Measurements from ENCODE around the gene SALL1.

The SALL1 gene

DNA sequence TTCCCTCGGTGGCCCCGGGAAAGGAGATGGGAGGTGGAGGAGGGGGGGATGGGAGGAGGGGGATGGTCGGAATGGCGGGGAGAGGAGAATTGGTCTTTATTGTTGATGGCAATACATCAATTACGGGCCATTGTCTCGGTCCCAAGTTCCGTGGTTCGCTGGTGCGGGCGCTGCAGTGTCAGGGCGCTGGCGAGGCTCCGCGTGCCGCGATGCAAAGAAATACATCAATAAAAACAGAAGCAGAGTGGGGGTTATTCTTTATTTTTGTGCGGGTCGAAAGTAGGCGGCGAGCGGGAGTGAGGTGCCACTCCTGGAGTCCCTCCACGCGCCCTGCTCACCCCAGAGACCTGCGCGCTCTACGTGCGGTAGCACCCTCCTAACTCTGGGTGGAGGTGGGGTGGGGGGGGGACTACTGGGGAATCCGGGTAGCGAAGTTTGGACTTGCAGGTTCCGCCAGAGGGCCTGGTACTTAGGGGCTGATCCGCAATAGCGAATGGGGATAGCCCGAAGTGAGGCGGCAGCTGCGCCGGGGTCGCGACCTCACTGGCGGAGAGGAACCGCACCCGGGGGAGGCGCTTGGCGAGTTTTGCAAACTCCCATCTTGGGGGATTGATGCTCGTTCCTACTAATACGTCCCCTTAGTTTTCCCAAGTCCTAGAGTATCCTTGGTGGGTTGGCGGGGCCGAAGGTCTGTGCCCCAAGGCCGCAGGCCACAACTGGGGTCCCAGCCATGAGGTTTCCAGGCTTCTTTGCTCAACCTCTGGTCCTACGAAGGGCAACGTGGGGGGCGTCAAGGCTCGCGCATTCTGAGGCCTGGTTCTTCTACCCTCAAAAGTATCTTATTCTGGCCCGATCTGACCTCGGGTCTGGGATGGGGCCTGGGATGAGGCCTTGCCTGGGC lies 3.5 kb upstream of the SALL1 start:
- WGBS (ENCODE audit: extremely low coverage, insufficient coverage, insufficient read length), result no CpG with 5 or more reads among the region's 55 CpGs
- no peak overlapping the region for H2AK5ac ChIP-seq (ENCODE audit: low read length)
- H3K36me3 ChIP-seq (ENCODE audit: control insufficient read depth in 1 of 2, insufficient read depth in 2 of 2, low read length in 2 of 2), result no peaks in the 10 kb centered on the region
- H3K18ac ChIP-seq (ENCODE audit: low read length), result no peak overlapping the region
- H2BK5ac ChIP-seq (ENCODE audit: low read depth, low read length, poor library complexity), result no peak overlapping the region
- H3K27me3 ChIP-seq (ENCODE audit: insufficient read depth, low read length), result peaks cover 54% of the 10 kb centered on the region
- no peak overlapping the region for H3K4me3 ChIP-seq (ENCODE audit: low read depth, low read length)
- peaks cover 15% of the 10 kb centered on the region for H3K79me1 ChIP-seq (ENCODE audit: low read length)
- no peak overlapping the region for H3K14ac ChIP-seq (ENCODE audit: low read length)
- no peak overlapping the region for H4K91ac ChIP-seq (ENCODE audit: low read depth, low read length)
- peaks cover 2% of the 10 kb centered on the region for H3K9me3 ChIP-seq (ENCODE audit: insufficient read depth, low read depth, low read length)
- H3K4me1 ChIP-seq (ENCODE audit: control insufficient read depth in 1 of 2, insufficient read depth in 2 of 2, low read length in 2 of 2), result peaks cover 15 to 21% of the 10 kb centered on the region in 2 experiments
- H2AFZ ChIP-seq (ENCODE audit: insufficient read depth, low read length, poor library complexity), result no peak overlapping the region
- H3K79me2 ChIP-seq (ENCODE audit: control insufficient read depth, insufficient read depth, low read length, poor library complexity), result peaks cover 8% of the 10 kb centered on the region
- H4K8ac ChIP-seq (ENCODE audit: low read depth, low read length), result no peak overlapping the region
- no peak overlapping the region for H4K12ac ChIP-seq (ENCODE audit: low read depth, low read length)
- no peak overlapping the region for H3K4ac ChIP-seq (ENCODE audit: low read depth, low read length)
- H2BK12ac ChIP-seq (ENCODE audit: low read length), result no peak overlapping the region
- no peak overlapping the region for H3K9ac ChIP-seq (ENCODE audit: low read length)
- no peak for DNase-seq
- H2BK120ac ChIP-seq (ENCODE audit: insufficient read depth, low read length, poor library complexity), result no peak overlapping the region
- no peak overlapping the region for H3K23ac ChIP-seq (ENCODE audit: low read length)
- H3K4me2 ChIP-seq (ENCODE audit: low read length), result peak overlapping the region; percentile 41
- H3K27ac ChIP-seq (ENCODE audit: low read depth, low read length), result no peak overlapping the region

DNA sequence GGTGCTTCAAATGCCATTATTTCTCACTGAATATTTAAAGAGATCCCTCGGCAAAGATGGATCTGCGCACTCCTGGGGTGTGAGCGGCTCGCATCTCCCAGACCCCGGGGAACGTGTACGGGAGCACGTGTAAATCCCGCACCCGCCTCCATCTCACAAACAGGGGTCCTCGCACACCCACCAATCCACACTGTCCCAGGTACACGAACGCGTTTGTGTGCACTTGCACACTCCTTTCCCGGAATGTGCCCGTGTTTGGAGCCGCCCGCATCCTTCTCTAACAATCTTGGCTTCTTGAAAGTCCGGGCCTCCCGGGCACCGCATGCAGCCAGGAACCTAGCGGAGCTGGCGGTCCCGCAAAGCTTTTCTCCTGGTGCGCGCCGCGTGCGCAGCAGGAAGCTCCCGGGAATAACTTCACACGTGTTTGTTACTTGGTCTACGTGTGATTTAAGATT lies 2.5 kb upstream of the SALL1 start:
- H3K4me1 ChIP-seq (ENCODE audit: control insufficient read depth in 1 of 2, insufficient read depth in 2 of 2, low read length in 2 of 2), result peaks cover 15 to 24% of the 10 kb centered on the region in 2 experiments
- H2BK120ac ChIP-seq (ENCODE audit: insufficient read depth, low read length, poor library complexity), result no peak overlapping the region
- H3K79me2 ChIP-seq (ENCODE audit: control insufficient read depth, insufficient read depth, low read length, poor library complexity), result peaks cover 8% of the 10 kb centered on the region
- H4K91ac ChIP-seq (ENCODE audit: low read depth, low read length), result no peak overlapping the region
- no peak overlapping the region for H3K9ac ChIP-seq (ENCODE audit: low read length)
- peaks cover 57% of the 10 kb centered on the region for H3K27me3 ChIP-seq (ENCODE audit: insufficient read depth, low read length)
- peaks cover 2% of the 10 kb centered on the region for H3K9me3 ChIP-seq (ENCODE audit: insufficient read depth, low read depth, low read length)
- WGBS (ENCODE audit: extremely low coverage, insufficient coverage, insufficient read length), result no CpG with 5 or more reads among the region's 32 CpGs
- H3K23ac ChIP-seq (ENCODE audit: low read length), result no peak overlapping the region
- no peak overlapping the region for H2AFZ ChIP-seq (ENCODE audit: insufficient read depth, low read length, poor library complexity)
- H3K27ac ChIP-seq (ENCODE audit: low read depth, low read length), result no peak overlapping the region
- H3K4me3 ChIP-seq (ENCODE audit: low read depth, low read length), result peak overlapping the region; percentile 9
- no peak overlapping the region for H2BK5ac ChIP-seq (ENCODE audit: low read depth, low read length, poor library complexity)
- no peak overlapping the region for H3K18ac ChIP-seq (ENCODE audit: low read length)
- H3K14ac ChIP-seq (ENCODE audit: low read length), result no peak overlapping the region
- H2BK12ac ChIP-seq (ENCODE audit: low read length), result no peak overlapping the region
- H3K4me2 ChIP-seq (ENCODE audit: low read length), result peak overlapping the region; percentile 2
- no peak overlapping the region for H4K12ac ChIP-seq (ENCODE audit: low read depth, low read length)
- no peak overlapping the region for H4K8ac ChIP-seq (ENCODE audit: low read depth, low read length)
- no peak for DNase-seq
- no peaks in the 10 kb centered on the region for H3K36me3 ChIP-seq (ENCODE audit: control insufficient read depth in 1 of 2, insufficient read depth in 2 of 2, low read length in 2 of 2)
- no peak overlapping the region for H2AK5ac ChIP-seq (ENCODE audit: low read length)
- H3K79me1 ChIP-seq (ENCODE audit: low read length), result peaks cover 15% of the 10 kb centered on the region
- H3K4ac ChIP-seq (ENCODE audit: low read depth, low read length), result no peak overlapping the region

DNA sequence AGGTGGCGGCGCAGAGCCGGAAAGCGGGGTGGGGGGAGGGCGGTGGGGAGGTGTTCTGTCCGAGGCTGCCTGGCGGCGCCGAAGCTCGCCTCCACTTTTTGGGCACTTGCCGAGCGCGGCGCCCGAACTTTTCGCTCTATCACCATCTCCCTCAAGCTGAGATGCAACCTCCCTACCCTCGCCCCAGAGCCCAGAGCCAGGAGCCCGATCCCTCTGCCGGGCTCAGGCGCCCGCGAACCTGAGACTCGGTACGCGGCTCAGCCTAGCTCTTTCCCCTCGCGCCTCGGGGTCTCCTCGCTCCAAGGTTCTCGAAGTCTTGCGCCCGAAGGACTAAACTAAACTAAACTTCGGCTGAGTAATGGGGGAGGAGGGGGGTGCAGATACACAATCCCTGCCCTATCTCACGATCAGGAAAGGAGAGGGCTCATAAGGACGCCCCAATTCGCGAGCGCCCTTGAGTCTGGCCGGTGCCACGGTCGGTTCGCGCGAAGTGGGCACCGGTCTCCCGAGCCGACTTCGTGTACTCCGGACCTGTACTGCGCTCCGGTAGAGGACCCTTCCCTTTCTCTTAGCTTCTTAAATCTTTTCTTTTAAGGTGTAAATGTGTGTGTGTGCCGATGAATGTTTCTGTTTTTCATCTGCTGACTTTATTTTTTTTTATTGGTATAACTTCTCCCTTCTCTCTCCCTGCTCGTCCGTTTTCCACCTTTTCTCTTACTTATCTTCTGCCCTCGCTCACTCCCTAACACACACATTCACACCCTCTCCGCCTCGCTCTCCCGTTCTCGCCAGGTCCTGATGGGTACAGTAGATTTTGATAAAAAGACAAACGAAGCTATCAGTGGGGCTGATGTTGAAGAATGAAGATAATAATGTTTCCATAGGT lies 1.9 kb upstream of the SALL1 start:
- H3K79me1 ChIP-seq (ENCODE audit: low read length), result peaks cover 15% of the 10 kb centered on the region
- H3K23ac ChIP-seq (ENCODE audit: low read length), result no peak overlapping the region
- H3K4ac ChIP-seq (ENCODE audit: low read depth, low read length), result no peak overlapping the region
- H2AK5ac ChIP-seq (ENCODE audit: low read length), result no peak overlapping the region
- H3K9me3 ChIP-seq (ENCODE audit: insufficient read depth, low read depth, low read length), result peaks cover 2% of the 10 kb centered on the region
- peaks cover 57% of the 10 kb centered on the region for H3K27me3 ChIP-seq (ENCODE audit: insufficient read depth, low read length)
- DNase-seq, result no peak
- peak overlapping the region; percentile 27 for H2BK120ac ChIP-seq (ENCODE audit: insufficient read depth, low read length, poor library complexity)
- H3K79me2 ChIP-seq (ENCODE audit: control insufficient read depth, insufficient read depth, low read length, poor library complexity), result peaks cover 8% of the 10 kb centered on the region
- no peak overlapping the region for H4K12ac ChIP-seq (ENCODE audit: low read depth, low read length)
- no peak overlapping the region for H3K14ac ChIP-seq (ENCODE audit: low read length)
- peaks cover 15 to 24% of the 10 kb centered on the region in 2 experiments for H3K4me1 ChIP-seq (ENCODE audit: control insufficient read depth in 1 of 2, insufficient read depth in 2 of 2, low read length in 2 of 2)
- H2BK12ac ChIP-seq (ENCODE audit: low read length), result peak overlapping the region; percentile 27
- peak overlapping the region; percentile 60 for H3K4me3 ChIP-seq (ENCODE audit: low read depth, low read length)
- no peak overlapping the region for H4K8ac ChIP-seq (ENCODE audit: low read depth, low read length)
- H4K91ac ChIP-seq (ENCODE audit: low read depth, low read length), result peak overlapping the region; percentile 61
- no peak overlapping the region for H2BK5ac ChIP-seq (ENCODE audit: low read depth, low read length, poor library complexity)
- H3K9ac ChIP-seq (ENCODE audit: low read length), result peak overlapping the region; percentile 55
- WGBS (ENCODE audit: extremely low coverage, insufficient coverage, insufficient read length), result no CpG with 5 or more reads among the region's 60 CpGs
- peak overlapping the region; percentile 72 for H3K4me2 ChIP-seq (ENCODE audit: low read length)
- H3K27ac ChIP-seq (ENCODE audit: low read depth, low read length), result no peak overlapping the region
- no peaks in the 10 kb centered on the region for H3K36me3 ChIP-seq (ENCODE audit: control insufficient read depth in 1 of 2, insufficient read depth in 2 of 2, low read length in 2 of 2)
- H2AFZ ChIP-seq (ENCODE audit: insufficient read depth, low read length, poor library complexity), result no peak overlapping the region
- H3K18ac ChIP-seq (ENCODE audit: low read length), result peak overlapping the region; percentile 70

DNA sequence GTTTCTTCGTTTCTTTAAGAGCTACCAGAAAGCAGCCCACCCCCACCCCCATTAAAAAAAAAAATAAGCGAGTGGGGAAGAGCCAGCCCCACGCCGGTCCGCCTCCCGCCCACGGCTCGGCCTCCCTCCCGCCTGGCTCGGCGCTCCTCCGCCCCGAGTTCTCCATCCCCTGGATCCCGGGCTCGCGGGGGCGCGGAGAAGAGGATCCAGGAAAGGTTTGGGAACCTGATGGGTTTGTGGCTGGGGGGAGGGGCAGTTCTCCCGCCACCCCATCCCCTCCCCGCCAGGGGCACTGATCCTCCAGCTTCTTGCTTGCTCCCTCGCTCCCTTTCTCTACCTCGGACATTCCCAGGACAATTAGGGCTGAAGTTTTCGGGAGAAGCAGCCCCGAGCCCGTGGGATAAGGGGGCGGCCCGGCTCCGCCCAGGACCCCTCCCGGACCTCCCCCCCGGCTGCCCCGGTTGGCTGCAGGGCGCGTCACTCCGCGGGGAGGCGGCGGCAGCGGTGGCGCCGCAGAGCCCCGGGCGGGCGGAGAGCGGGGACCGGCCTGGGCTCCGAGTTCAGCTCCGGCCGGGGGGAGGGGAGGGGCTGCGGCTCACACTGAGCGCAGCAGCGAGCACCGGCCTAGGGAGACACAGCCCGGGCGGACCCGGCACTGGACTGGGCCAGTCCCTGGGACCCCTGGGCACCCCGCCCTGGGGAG lies 1.0 kb upstream of the SALL1 start:
- Histone ChIP-seq H4K12ac (ENCODE audit: low read depth, low read length) (no peak overlapping the region), H2AFZ (ENCODE audit: insufficient read depth, low read length, poor library complexity) (peak overlapping the region; percentile 88), H3K79me1 (ENCODE audit: low read length) (peaks cover 15% of the 10 kb centered on the region), H3K36me3 (ENCODE audit: control insufficient read depth in 1 of 2, insufficient read depth in 2 of 2, low read length in 2 of 2) (no peaks in the 10 kb centered on the region), H3K4me3 (ENCODE audit: low read depth, low read length) (peak overlapping the region; percentile 80), H3K23ac (ENCODE audit: low read length) (no peak overlapping the region), H3K18ac (ENCODE audit: low read length) (peak overlapping the region; percentile 70), H2BK12ac (ENCODE audit: low read length) (no peak overlapping the region), H3K4ac (ENCODE audit: low read depth, low read length) (no peak overlapping the region), H3K27ac (ENCODE audit: low read depth, low read length) (peak overlapping the region; percentile 66), H2AK5ac (ENCODE audit: low read length) (no peak overlapping the region), H4K8ac (ENCODE audit: low read depth, low read length) (peak overlapping the region; percentile 69), H3K4me2 (ENCODE audit: low read length) (peak overlapping the region; percentile 72), H3K4me1 (ENCODE audit: control insufficient read depth in 1 of 2, insufficient read depth in 2 of 2, low read length in 2 of 2) (peaks cover 15 to 24% of the 10 kb centered on the region in 2 experiments), H3K9ac (ENCODE audit: low read length) (no peak overlapping the region), H2BK120ac (ENCODE audit: insufficient read depth, low read length, poor library complexity) (no peak overlapping the region), H3K14ac (ENCODE audit: low read length) (peak overlapping the region; percentile 11), H2BK5ac (ENCODE audit: low read depth, low read length, poor library complexity) (no peak overlapping the region), H3K79me2 (ENCODE audit: control insufficient read depth, insufficient read depth, low read length, poor library complexity) (peaks cover 8% of the 10 kb centered on the region), H3K27me3 (ENCODE audit: insufficient read depth, low read length) (peaks cover 51% of the 10 kb centered on the region), H4K91ac (ENCODE audit: low read depth, low read length) (peak overlapping the region; percentile 61), H3K9me3 (ENCODE audit: insufficient read depth, low read depth, low read length) (peaks cover 2% of the 10 kb centered on the region)
- WGBS (ENCODE audit: extremely low coverage, insufficient coverage, insufficient read length), result no CpG with 5 or more reads among the region's 56 CpGs
- no peak for DNase-seq
